Vagina (tissue), 2 donors: ENCODE measurements around the gene ITPR3. TPM values are rescaled to one million over a fixed set of nuclear protein-coding genes. Genes with fewer than 3 reads are reported as not detected.
A peak's percentile ranks its signal among the peaks of the same experiment; 100 is the strongest.

Experiments
- DNase-seq, 2 donors: peaks; one replicate each; pipeline ENCODE4 v3.0.0-alpha.2; 2017; ENCODE audit errors: extremely low spot score in 2 of 2
- H3K27ac ChIP-seq: fragments of 200-600 bp; sonication (generic); one replicate; pipeline ENCODE4 v1.5.1; 2019
- H3K27me3 ChIP-seq: fragments of 200-600 bp; sonication (generic); one replicate; pipeline ENCODE4 v1.5.1; 2019
- H3K36me3 ChIP-seq, 2 donors: fragments of 200-600 bp; sonication (generic); one replicate each; pipeline ENCODE4 v1.5.1; 2017 to 2019
- H3K4me1 ChIP-seq: fragments of 200-600 bp; sonication (generic); one replicate; pipeline ENCODE4 v1.5.1; 2019
- H3K4me3 ChIP-seq, 2 donors: fragments of 200-600 bp; sonication (generic); 1 replicate in 1 of 2; 2 replicates in 1 of 2; pipeline ENCODE4 v1.5.1; 2016 to 2019
- H3K9me3 ChIP-seq: fragments of 200-600 bp; sonication (generic); one replicate; pipeline ENCODE4 v1.5.1; 2019
- POLR2A ChIP-seq, 2 donors: fragments of 450-650 bp; IDR thresholded peaks; one replicate each; pipeline ENCODE4 v1.6.1; 2017; ENCODE audit warnings: antibody characterized with exemption in 2 of 2, mild to moderate bottlenecking in 2 of 2, moderate library complexity in 2 of 2
- POLR2AphosphoS5 ChIP-seq, 2 donors: sonication (generic); formaldehyde crosslinking; IDR thresholded peaks; one replicate each; pipeline ENCODE4 v1.9.0; 2017; ENCODE audit warnings: antibody characterized with exemption in 2 of 2, mild to moderate bottlenecking in 2 of 2, low read depth in 1 of 2; ENCODE audit not compliant: insufficient read depth in 1 of 2
- intact Hi-C: fragments of 100-400 bp; cut with DNase I; formaldehyde crosslinking; loops from one replicate; pipeline ENCODE4 v1.15.1; 2023
- total RNA-seq: library from RNA; depleted of rRNA; stranded (reverse); fragments of >200 nt; gene quantifications from one replicate; pipeline ENCODE4 v1.2.3, GENCODE V29; 2016
- TF ChIP-seq, protein P1 (sequence below), 3 experiments: fragments of 450-650 bp in 2 of 3; fragments of 200-600 bp in 1 of 3; sonication (generic) in 1 of 3; IDR thresholded peaks; one replicate each; pipeline ENCODE4 v1.5.1; 2017 to 2019; ENCODE audit warnings: antibody characterized with exemption in 3 of 3, mild to moderate bottlenecking in 2 of 3, moderate library complexity in 2 of 3

The ITPR3 gene
- total RNA-seq, 1 donor from 2014 or later, result 50.1 TPM

DNA sequence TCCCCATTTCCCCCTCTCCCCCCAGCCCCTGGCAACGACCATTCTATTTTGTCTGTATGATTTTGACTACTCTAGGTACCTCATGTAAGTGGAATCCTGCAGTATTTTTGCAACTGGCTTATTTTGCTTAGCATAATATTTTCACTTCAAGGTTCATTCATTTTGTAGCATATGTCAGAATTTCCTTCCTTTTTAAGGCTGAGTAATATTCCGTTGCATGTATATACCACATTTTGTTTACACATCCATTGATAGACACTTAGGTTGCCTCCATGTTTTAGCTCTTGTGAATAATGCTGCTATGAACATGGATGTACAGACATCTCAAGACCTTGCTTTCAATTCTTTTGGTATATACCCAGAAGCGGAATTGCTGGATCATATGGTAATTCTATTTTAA is 91.8 kb downstream of the ITPR3 start:
- Histone ChIP-seq H3K4me1 (peaks cover 42% of the 10 kb centered on the region), H3K27ac (no peak overlapping the region), H3K27me3 (no peaks in the 10 kb centered on the region), H3K36me3 (peaks cover 0 to 7% of the 10 kb centered on the region in 2 donors), H3K4me3 (no peak overlapping the region), H3K9me3 (no peaks in the 10 kb centered on the region)
- intact Hi-C loops, result no loop called here
- TF ChIP-seq POLR2AphosphoS5 (IDR thresholded peaks at IDR 0.05; ENCODE audit: insufficient read depth in 1 of 2, low read depth in 1 of 2), result no peak
- no peak for TF ChIP-seq POLR2A (IDR thresholded peaks at IDR 0.05)
- TF ChIP-seq, protein P1, sequence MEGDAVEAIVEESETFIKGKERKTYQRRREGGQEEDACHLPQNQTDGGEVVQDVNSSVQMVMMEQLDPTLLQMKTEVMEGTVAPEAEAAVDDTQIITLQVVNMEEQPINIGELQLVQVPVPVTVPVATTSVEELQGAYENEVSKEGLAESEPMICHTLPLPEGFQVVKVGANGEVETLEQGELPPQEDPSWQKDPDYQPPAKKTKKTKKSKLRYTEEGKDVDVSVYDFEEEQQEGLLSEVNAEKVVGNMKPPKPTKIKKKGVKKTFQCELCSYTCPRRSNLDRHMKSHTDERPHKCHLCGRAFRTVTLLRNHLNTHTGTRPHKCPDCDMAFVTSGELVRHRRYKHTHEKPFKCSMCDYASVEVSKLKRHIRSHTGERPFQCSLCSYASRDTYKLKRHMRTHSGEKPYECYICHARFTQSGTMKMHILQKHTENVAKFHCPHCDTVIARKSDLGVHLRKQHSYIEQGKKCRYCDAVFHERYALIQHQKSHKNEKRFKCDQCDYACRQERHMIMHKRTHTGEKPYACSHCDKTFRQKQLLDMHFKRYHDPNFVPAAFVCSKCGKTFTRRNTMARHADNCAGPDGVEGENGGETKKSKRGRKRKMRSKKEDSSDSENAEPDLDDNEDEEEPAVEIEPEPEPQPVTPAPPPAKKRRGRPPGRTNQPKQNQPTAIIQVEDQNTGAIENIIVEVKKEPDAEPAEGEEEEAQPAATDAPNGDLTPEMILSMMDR (IDR thresholded peaks at IDR 0.05), result no peak
- no peak for DNase-seq

DNA sequence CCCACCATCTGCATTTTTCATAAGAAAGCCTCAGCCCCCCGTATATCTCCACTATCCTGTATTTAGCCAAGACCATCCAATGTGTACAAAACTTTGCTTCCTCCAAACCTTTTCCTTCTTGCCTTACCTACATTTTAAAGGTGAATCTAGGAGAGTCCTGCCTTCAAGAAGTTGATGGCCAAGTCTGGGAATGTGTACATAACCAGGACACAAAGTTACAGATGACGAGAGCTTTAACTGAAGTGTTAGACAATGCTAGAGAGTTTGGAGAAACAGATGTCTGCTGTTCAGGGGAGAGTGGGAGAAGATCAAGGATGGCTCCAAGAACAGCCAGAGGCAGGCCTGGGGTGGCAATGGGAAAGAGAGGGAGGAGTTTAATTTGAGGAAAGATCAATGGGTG is 92.7 kb downstream of the ITPR3 start:
- Histone ChIP-seq H3K4me1 (peaks cover 50% of the 10 kb centered on the region), H3K27me3 (no peaks in the 10 kb centered on the region), H3K36me3 (peaks cover 0 to 6% of the 10 kb centered on the region in 2 donors), H3K4me3 (no peak overlapping the region), H3K27ac (no peak overlapping the region), H3K9me3 (no peaks in the 10 kb centered on the region)
- TF ChIP-seq, protein P1 (IDR thresholded peaks at IDR 0.05), result no peak
- no peak for TF ChIP-seq POLR2AphosphoS5 (IDR thresholded peaks at IDR 0.05; ENCODE audit: insufficient read depth in 1 of 2, low read depth in 1 of 2)
- TF ChIP-seq POLR2A (IDR thresholded peaks at IDR 0.05), result no peak
- DNase-seq, result no peak
- intact Hi-C loops, result no loop called here

DNA sequence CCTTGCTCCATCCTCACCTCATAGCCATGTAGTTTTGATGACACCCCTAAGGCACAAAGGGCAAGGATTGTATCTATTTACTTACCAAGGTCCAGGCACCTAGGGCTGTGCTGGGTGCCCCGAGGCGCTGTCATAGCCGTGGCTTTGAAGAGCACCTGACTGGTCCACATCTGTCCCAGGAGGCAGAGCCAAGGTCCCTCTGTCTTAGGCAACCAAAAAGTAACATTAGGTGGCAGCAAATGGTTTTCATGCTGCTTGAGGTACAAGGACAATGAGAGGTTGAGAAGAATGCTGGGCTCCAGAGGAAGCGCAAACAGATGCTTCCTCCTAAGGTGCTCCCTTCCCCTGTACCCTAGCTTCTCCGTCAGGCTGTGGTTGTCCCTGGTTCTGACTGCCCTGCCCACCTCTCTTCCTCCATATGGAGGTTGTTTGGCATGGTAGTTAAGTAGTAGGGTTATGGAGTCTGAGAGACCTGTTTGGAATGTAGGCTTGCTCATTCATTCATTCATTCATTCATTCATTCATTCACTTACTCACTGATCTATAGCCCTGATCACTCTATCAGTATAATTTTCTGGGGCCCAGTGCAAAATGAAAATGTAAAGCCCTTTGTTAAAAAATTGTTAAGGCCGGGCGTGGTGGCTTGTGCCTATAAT is 93.4 kb downstream of the ITPR3 start:
- TF ChIP-seq, protein P1 (IDR thresholded peaks at IDR 0.05), result no peak
- no peak for TF ChIP-seq POLR2AphosphoS5 (IDR thresholded peaks at IDR 0.05; ENCODE audit: insufficient read depth in 1 of 2, low read depth in 1 of 2)
- TF ChIP-seq POLR2A (IDR thresholded peaks at IDR 0.05), result no peak
- no peak overlapping the region for H3K27ac ChIP-seq
- H3K36me3 ChIP-seq, result no peaks in the 10 kb centered on the region
- no peak for DNase-seq
- H3K4me3 ChIP-seq, result no peak overlapping the region
- no peaks in the 10 kb centered on the region for H3K27me3 ChIP-seq
- H3K4me1 ChIP-seq, result peaks cover 48% of the 10 kb centered on the region
- intact Hi-C loops, result no loop called here
- H3K9me3 ChIP-seq, result no peaks in the 10 kb centered on the region

DNA sequence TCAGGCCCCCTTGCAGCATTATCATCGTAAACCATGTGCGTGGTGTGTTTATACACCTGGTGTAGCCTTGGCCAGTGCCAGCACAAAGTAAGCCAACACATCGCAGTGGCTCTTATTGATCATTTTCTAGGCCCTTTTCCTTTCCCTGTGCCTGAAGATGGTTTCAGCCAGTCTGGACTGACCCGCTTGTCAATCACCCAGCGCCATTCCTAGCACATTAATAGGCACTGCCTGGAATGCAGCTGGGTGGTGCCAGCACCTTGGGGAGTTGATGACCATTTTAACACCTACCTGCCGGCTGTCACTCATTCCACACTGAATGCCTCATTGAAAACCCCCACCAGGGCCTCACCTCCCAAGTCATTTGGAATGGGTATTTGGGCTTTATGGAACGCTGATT is 95.3 kb downstream of the ITPR3 start:
- no peaks in the 10 kb centered on the region for H3K36me3 ChIP-seq
- H3K27me3 ChIP-seq, result no peaks in the 10 kb centered on the region
- no peak for DNase-seq
- intact Hi-C loops, result no loop called here
- peak in 1 of 2 donors; percentile 20 for TF ChIP-seq POLR2AphosphoS5 (IDR thresholded peaks at IDR 0.05; ENCODE audit: insufficient read depth in 1 of 2, low read depth in 1 of 2)
- TF ChIP-seq, protein P1 (IDR thresholded peaks at IDR 0.05), result no peak
- no peak overlapping the region for H3K27ac ChIP-seq
- peaks cover 32% of the 10 kb centered on the region for H3K4me1 ChIP-seq
- H3K4me3 ChIP-seq, result no peak overlapping the region
- no peaks in the 10 kb centered on the region for H3K9me3 ChIP-seq

DNA sequence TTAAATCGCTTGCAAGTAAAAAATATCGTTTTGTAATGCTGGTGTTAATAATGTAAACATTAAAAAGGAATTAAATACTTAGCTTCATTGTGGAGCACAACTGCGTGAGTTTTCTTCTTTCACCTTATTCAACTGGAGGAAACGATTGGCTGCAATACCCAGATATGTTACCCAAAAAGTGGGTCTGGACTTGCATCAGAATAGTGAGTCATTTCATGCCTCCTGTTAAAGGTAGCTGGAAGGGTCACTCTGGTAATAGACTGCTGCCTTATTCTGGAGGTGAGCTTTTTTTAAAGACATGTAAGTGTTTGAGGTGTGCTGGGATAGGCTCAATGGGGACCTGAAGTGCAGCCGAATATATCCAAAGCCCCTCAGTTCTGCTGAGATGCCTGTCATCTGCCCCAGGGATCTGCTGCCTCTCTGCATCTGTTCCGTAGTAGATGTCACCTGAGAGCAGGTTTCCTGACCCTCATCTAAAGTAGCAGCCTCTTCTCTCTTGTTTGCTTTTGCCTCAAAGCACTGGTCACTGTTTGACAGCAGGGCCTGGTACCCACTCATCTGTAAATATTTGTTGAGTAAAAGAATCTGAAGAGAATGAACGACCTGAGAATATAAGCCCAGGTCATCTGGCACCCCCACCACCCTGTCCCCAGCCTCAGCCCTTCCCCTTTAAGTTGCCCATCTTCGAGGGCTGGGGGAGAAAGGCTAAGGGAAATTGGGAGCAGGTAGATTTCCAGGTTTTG is 95.9 kb downstream of the ITPR3 start:
- DNase-seq, result no peak
- H3K36me3 ChIP-seq, result no peaks in the 10 kb centered on the region
- H3K9me3 ChIP-seq, result no peaks in the 10 kb centered on the region
- intact Hi-C loops, result no loop called here
- TF ChIP-seq, protein P1 (IDR thresholded peaks at IDR 0.05), result no peak
- TF ChIP-seq POLR2AphosphoS5 (IDR thresholded peaks at IDR 0.05; ENCODE audit: insufficient read depth in 1 of 2, low read depth in 1 of 2), result no peak
- TF ChIP-seq POLR2A (IDR thresholded peaks at IDR 0.05), result no peak
- no peak overlapping the region for H3K4me3 ChIP-seq
- no peaks in the 10 kb centered on the region for H3K27me3 ChIP-seq
- peaks cover 28% of the 10 kb centered on the region for H3K4me1 ChIP-seq
- peak overlapping the region; percentile 63 for H3K27ac ChIP-seq
